BLaER1 treated with 17β-estradiol and CSF1 and Interleukin-3, amounts not matched to agents 10 nM and 100 nM (cell line): Measurements from ENCODE around the gene NKAP.

Source experiments
- H3K27ac ChIP-seq, 11 experiments: shearing (Covaris generic); formaldehyde crosslinking; 2 replicates each; pipeline ENCODE4 v1.8.1; 2022
- H3K27me3 ChIP-seq, 11 experiments: shearing (Covaris generic); formaldehyde crosslinking; 2 replicates each; pipeline ENCODE4 v1.8.1; 2022
- H3K36me3 ChIP-seq, 11 experiments: shearing (Covaris generic); formaldehyde crosslinking; 2 replicates each; pipeline ENCODE4 v1.8.1; 2022
- H3K4me1 ChIP-seq, 10 experiments: shearing (Covaris generic); formaldehyde crosslinking; 2 replicates each; pipeline ENCODE4 v1.8.1; 2022
- H3K4me2 ChIP-seq, 11 experiments: shearing (Covaris generic); formaldehyde crosslinking; 2 replicates each; pipeline ENCODE4 v1.8.1; 2022
- H3K4me3 ChIP-seq, 10 experiments: shearing (Covaris generic); formaldehyde crosslinking; 2 replicates each; pipeline ENCODE4 v1.8.1; 2022
- H3K9ac ChIP-seq, 11 experiments: shearing (Covaris generic); formaldehyde crosslinking; 2 replicates each; pipeline ENCODE4 v1.8.1; 2022
- H3K9me3 ChIP-seq, 11 experiments: shearing (Covaris generic); formaldehyde crosslinking; replicated peaks in 1 of 11; 2 replicates each; pipeline ENCODE4 v1.8.1; 2022
- H4K20me1 ChIP-seq, 11 experiments: shearing (Covaris generic); formaldehyde crosslinking; 2 replicates each; pipeline ENCODE4 v1.8.1; 2022
- Cebpa-rat ChIP-seq, 11 experiments: shearing (Covaris generic); IDR thresholded peaks; 2 replicates each; pipeline ENCODE4 v1.8.1; 2022

NKAP gene

DNA sequence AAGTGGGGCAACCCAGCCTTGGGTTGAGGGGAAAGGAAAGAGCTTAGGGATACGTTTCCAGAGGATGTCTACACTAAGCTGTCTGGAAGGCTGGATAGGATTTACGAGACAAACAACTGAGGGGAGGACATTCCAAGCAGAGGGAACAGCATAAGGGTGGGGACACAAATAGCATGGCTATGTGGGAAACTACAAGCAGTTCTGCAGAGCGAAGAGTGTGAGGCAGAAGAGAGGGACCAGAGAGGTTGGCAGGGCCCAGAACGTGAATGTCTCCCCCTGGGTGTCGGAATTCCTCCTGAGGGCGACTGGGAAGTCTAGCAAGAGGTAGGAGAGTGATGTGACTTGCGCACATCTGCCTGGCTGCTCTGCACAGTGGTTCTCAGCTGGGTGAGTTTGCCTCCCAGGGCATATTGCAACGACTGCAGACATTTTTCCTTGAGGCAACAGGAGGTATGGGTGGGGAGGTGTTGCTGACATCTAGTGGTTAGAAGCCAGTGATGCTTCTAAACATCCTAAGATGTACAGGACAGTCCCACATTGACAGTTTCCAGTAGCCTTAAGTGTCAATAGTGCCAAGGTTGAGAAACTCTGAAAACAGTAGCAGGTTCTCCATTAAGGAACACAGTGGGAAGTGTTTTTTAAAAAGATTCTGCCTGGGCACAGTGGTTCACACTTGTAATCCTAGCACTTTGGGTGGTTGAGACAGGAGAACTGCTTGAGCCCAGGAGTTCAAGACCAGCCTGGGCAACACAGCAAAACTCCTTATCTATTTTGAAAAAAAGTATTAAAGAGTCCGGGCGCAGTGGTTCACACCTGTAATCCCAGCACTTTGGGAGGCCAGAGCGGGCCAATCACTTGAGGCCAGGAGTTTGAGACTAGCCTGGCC, 62.8 kb downstream of the NKAP start:
- peaks cover 0 to 15% (median 12%) of the 10 kb centered on the region in 10 experiments; a peak in 13 of 20 replicates for H3K4me1 ChIP-seq
- peaks cover 0 to 5% (median 3%) of the 10 kb centered on the region in 11 experiments; a peak in 9 of 22 replicates for H3K9me3 ChIP-seq
- H3K27ac ChIP-seq: peak overlapping the region in 1 of 11 experiments; percentile 39; a peak in 1 of 22 replicates
- H4K20me1 ChIP-seq: peaks cover 5 to 40% (median 11%) of the 10 kb centered on the region in 11 experiments; a peak in 15 of 22 replicates
- TF ChIP-seq Cebpa-rat (IDR thresholded peaks at IDR 0.05): no peak
- H3K4me2 ChIP-seq: peak overlapping the region in 3 of 11 experiments; percentile 2 to 22 (median 17); a peak in 4 of 22 replicates
- H3K27me3 ChIP-seq: no peaks in the 10 kb centered on the region
- H3K9ac ChIP-seq: no peak overlapping the region
- no peak overlapping the region for H3K4me3 ChIP-seq
- H3K36me3 ChIP-seq: peaks cover 14 to 29% (median 21%) of the 10 kb centered on the region in 11 experiments; a peak in 18 of 22 replicates

GRCh38 chrX:119880076-119880475, 63.5 kb downstream of the NKAP start:
- H3K27ac ChIP-seq: 0 out of 22 replicates have a peak overlapping the region, but pooled peaks of 1 of the 11 experiments have one; percentile 39
- H3K4me2 ChIP-seq: peak overlapping the region in 4 of 11 experiments; percentile 2 to 22 (median 11); a peak in 5 of 22 replicates
- H3K27me3 ChIP-seq: no peaks in the 10 kb centered on the region
- no peak for TF ChIP-seq Cebpa-rat (IDR thresholded peaks at IDR 0.05)
- no peak overlapping the region for H3K4me3 ChIP-seq
- peaks cover 0 to 15% (median 12%) of the 10 kb centered on the region in 10 experiments; a peak in 13 of 20 replicates for H3K4me1 ChIP-seq
- peaks cover 21 to 36% (median 28%) of the 10 kb centered on the region in 11 experiments; a peak in 18 of 22 replicates for H3K36me3 ChIP-seq
- H4K20me1 ChIP-seq: peaks cover 5 to 47% (median 19%) of the 10 kb centered on the region in 11 experiments; a peak in 17 of 22 replicates
- no peak overlapping the region for H3K9ac ChIP-seq
- H3K9me3 ChIP-seq: no peaks in the 10 kb centered on the region

GRCh38 chrX:119878740-119879139, 64.8 kb downstream of the NKAP start:
- H3K9me3 ChIP-seq: no peaks in the 10 kb centered on the region
- H3K4me3 ChIP-seq: no peak overlapping the region
- H3K4me2 ChIP-seq: no peak overlapping the region
- TF ChIP-seq Cebpa-rat (IDR thresholded peaks at IDR 0.05): no peak
- peaks cover 4 to 17% (median 13%) of the 10 kb centered on the region in 10 experiments; a peak in 14 of 20 replicates for H3K4me1 ChIP-seq
- H3K27me3 ChIP-seq: no peaks in the 10 kb centered on the region
- H3K27ac ChIP-seq: no peak overlapping the region
- peaks cover 5 to 61% (median 30%) of the 10 kb centered on the region in 11 experiments; a peak in 17 of 22 replicates for H4K20me1 ChIP-seq
- peaks cover 23 to 50% (median 36%) of the 10 kb centered on the region in 11 experiments; a peak in 18 of 22 replicates for H3K36me3 ChIP-seq
- H3K9ac ChIP-seq: no peak overlapping the region

- Histone ChIP-seq H4K20me1 (peaks cover 11 to 56% (median 36%) of the 10 kb centered on the region in 11 experiments; a peak in 19 of 22 replicates), H3K27me3 (no peaks in the 10 kb centered on the region), H3K36me3 (peaks cover 12 to 37% (median 23%) of the 10 kb centered on the region in 11 experiments; a peak in 18 of 22 replicates), H3K4me1 (peaks cover 8 to 22% (median 13%) of the 10 kb centered on the region in 10 experiments; a peak in 17 of 20 replicates), H3K4me3 (peak within 1 kb of the TSS; percentile 62 to 78 (median 72)), H3K9ac (peak within 1 kb of the TSS; percentile 85 to 94 (median 90)), H3K27ac (peak within 1 kb of the TSS; percentile 89 to 95 (median 92)), H3K9me3 (peaks cover 0 to 15% (median 6%) of the 10 kb centered on the region in 11 experiments; a peak in 8 of 22 replicates), H3K4me2 (peak within 1 kb of the TSS; percentile 66 to 89 (median 75))
- TF ChIP-seq Cebpa-rat (IDR thresholded peaks at IDR 0.05): peak in 2 of 11 experiments; percentile 12 to 23; a peak in 1 of 22 replicates
These were observed 71.8 kb downstream of the NKAP start, which contains the start of the genes NDUFA1 and RNF113A for GRCh38 chrX:119871599-119872395. Gene NDUFA1 (plus strand): TSS chrX:119871832. CDS start chrX:119871912, 80 bp downstream. Gene RNF113A (minus strand): TSS chrX:119871733. CDS start chrX:119871613, 120 bp downstream.

DNA sequence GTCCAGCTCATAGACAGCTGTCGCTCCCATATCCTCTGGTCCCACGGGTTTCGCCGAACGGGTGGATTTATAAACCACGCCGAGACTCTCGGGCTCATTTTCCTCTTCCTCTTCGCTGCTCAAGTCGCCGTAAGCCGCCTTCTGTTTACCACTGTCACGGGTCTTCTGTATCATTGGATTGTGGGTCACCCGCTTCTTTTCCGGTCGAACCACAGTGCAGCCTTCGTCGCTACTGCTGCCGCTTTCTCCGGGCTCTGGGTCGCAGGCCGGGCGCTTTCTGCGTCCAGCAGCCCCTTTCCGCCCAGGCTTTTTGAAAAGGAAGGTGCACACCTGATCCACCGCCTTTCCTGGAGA, 72.3 kb downstream of the NKAP start:
- TF ChIP-seq Cebpa-rat (IDR thresholded peaks at IDR 0.05): no peak; a peak in 1 of 22 replicates
- peaks cover 6 to 32% (median 18%) of the 10 kb centered on the region in 11 experiments; a peak in 16 of 22 replicates for H3K36me3 ChIP-seq
- peak overlapping the region; percentile 66 to 89 (median 75); a peak in 21 of 22 replicates for H3K4me2 ChIP-seq
- no peaks in the 10 kb centered on the region for H3K27me3 ChIP-seq
- peak overlapping the region; percentile 62 to 78 (median 72) for H3K4me3 ChIP-seq
- H4K20me1 ChIP-seq: peaks cover 10 to 50% (median 32%) of the 10 kb centered on the region in 11 experiments; a peak in 19 of 22 replicates
- peaks cover 8 to 22% (median 13%) of the 10 kb centered on the region in 10 experiments; a peak in 17 of 20 replicates for H3K4me1 ChIP-seq
- H3K9me3 ChIP-seq: peaks cover 0 to 15% (median 6%) of the 10 kb centered on the region in 11 experiments; a peak in 8 of 22 replicates
- H3K9ac ChIP-seq: peak overlapping the region; percentile 85 to 94 (median 90)
- H3K27ac ChIP-seq: peak overlapping the region; percentile 89 to 95 (median 92)
